ENCODE data around the gene POP4.
A peak's percentile ranks its signal among the peaks of the same experiment; 100 is the strongest.

The POP4 gene

GRCh38 chr19:29660835-29661234, 54.8 kb downstream of the POP4 start:
- no peak for DNase-seq (ENCODE audit: low read depth in 2 of 3, low spot score in 1 of 3)

DNA sequence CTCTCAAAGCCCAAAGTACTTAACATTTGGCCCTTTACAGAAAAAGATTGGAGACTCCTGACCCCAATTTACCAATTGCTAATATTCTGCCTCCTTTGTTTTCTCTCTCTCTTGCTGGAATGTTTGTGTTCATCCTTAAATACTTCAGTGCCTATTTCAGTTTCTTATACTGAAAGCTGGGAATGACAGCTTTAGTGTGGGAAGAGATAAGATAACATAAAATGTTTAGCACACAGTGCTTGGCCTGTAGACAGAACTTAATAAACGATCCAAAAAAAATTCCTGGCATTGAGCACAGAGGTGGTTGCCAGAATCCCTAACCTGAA, 56.2 kb downstream of the POP4 start:
- no peak for DNase-seq (ENCODE audit: low read depth in 2 of 3, low spot score in 1 of 3)

- DNase-seq (ENCODE audit: low read depth in 2 of 3, low spot score in 1 of 3), result no peak
Observed at GRCh38 chr19:29662604-29663404, 56.7 kb downstream of the POP4 start.

DNA sequence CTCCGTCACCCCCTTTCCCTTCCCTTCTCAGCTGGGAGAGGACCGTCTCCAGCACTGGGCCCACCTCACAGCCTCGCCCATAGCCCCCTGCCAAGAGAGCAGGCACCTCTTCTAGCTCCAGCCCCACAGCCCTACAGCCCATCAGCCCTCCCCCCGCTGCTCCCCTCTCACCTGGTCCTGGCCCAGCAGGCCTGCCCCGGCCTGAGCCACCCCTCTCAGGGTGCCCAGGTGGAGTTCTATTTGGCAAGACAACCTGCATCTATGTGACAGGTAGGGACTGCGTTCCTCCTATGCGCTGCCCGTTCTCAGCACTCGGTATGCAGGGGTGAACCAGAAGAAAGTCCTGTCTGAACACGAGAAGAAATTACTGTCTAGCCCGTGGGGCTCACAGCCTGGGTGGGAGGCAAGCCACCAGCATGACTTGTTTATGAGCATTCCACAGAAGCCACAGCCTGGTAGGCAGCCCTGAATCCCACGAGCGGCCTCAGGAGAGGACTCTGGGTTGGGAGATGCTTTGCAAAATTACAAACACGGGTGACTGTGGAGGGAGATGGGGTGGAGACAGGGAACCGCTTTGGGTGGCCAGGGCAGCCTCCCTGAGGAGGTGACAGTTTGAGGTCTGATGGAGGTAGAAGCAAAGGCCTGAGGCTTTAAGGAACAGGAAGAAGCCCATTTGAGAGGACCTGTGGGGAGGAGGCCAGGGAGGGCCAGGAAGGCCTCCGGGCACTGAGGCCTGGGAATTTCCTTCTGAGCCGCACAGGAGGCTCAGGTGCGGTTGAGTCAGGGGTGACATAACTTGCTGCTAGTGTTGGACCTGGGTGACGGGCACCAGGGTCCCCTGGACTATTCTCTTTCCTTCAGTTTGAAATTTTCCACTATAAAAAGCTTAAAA, 58.0 kb downstream of the POP4 start:
- no peak for DNase-seq (ENCODE audit: low read depth in 2 of 3, low spot score in 1 of 3)

DNA sequence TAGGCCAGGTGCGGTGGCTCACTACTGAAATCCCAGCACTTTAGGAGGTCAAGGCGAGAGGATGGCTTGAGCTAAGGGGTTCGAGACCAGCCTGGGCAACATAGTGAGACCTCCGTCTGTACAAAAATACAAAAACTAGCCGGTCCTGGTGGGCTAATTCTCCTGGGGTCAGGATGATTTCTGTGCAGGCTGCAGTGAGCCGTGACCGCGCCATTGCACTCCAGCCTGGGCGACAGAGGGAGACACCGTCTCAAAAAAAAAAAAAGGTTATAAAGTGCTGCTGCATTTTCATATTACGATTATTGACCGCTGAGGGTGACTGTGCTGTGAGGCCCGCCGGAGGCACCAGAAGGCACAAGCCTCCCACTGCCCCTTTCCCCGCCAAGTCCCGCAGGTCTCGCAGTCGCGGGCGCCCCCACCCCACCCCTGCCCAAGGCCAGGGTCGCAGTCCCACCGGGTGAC, 58.7 kb downstream of the POP4 start:
- DNase-seq (ENCODE audit: low read depth in 2 of 3, low spot score in 1 of 3), result no peak

DNA sequence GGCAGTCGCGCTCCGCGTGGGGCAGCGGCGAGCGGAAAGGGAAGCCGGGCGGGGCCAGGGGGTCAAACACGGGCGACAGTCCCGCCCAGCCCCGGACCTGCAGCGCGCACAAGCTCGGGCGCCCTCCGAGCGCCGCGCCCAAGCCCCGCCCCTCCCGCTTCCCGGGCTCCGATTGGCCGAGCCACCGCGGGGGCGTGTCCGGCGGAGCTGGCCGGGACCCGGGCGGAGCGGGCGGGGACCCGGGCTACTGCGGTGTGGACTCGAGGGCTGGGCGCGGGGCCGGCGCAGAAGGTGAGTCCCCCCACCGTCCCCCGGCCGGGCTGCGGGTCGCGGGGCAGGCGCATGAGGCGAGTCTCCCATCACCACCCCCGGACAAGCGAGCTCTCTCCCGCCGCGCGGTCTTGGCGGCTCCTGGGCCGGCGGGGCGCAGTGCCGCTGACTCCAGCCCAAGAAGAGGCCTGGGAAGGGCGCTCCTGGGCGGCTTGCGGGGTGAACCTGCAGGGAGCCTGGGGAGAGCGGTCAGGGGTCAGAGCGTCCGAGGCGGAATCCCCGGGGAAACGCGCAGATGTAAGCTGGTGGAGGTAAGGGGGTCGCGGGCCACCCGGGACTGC, 59.2 kb downstream of the POP4 start, which contains the start of gene PLEKHF1:
PLEKHF1 (plus strand) TSS at position 247 of the 611 bp plus-strand sequence. CDS start 8,379 bp downstream, outside the sequence.
- peak; percentile 70 to 84 (median 77) for DNase-seq (ENCODE audit: low read depth in 2 of 3, low spot score in 1 of 3)

DNA sequence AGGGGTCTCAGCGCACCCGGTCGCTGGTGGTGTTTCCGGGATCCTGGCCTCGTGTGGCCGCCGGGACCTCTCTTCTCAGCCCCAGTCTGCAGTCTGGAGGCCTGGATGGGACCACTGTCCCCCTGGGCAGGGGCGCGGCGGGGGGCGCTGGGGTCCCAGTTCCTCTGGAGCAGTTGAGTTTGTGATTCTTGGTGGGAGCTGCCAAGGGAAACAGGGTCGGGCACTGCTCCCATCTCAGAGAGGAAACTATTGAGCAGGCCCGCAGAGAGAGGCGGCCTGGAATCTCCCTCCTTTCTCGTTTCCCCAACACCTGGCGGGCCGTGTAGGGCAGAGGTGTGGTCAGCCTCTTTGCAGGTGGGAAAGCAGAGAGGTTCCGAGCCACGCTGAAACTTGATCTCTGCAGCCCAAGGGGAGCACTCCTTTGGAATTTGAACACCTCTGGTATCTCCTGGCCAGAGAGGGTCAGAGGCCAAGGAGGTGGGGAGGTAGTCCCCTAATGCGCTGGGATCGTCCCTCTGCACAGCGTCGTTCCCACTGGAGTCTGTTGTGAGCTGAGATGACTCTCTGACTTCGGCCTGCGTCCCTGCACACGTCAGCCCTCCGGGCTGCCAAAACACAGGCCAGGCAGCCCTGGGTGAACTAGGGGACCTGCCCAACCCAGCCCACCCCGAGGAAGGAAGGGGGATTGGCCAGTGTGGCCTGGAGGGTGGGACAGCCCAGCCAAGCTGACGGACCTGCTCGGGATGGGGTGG, 59.9 kb downstream of the POP4 start:
- DNase-seq (ENCODE audit: low read depth in 2 of 3, low spot score in 1 of 3), result no peak

All from stimulated activated CD4-positive, alpha-beta T cell treated with anti-CD3 and anti-CD28 coated beads, Interleukin-12 subunit alpha, Interleukin-12 subunit beta, amount 100 ng/mL, for 48 hours (primary cell).